GM23338 (cell line): ENCODE results near the gene BBOF1. TPM values are rescaled to one million over a fixed set of nuclear protein-coding genes. Genes with fewer than 3 reads are reported as not detected.

ENCODE experiments used
- ATAC-seq: fragments of 200-7000 bp; cut with Tn5 transposase; 3 replicates; pipeline ENCODE4 v1.9.1; 2020
- DNase-seq: peaks from one replicate; pipeline ENCODE4 v3.0.0-alpha.2; 2015; ENCODE audit warnings: low spot score
- H2AFZ ChIP-seq: fragments of 200-600 bp; sonication (generic); 2 replicates; pipeline ENCODE4 v1.8.0; 2016; ENCODE audit warnings: antibody characterized with exemption, mild to moderate bottlenecking, moderate library complexity
- H3F3A ChIP-seq: fragments of 200-600 bp; sonication (generic); replicated peaks from 2 replicates; pipeline ENCODE4 v1.8.0; 2017; ENCODE audit warnings: antibody characterized with exemption, mixed run types, low read depth
- H3K27ac ChIP-seq: fragments of 200-600 bp; sonication (generic); 2 replicates; pipeline ENCODE4 v1.6.1; 2016; ENCODE audit warnings: low read depth
- H3K27me3 ChIP-seq: fragments of 200-600 bp; sonication (generic); 2 replicates; pipeline ENCODE4 v1.8.0; 2016; ENCODE audit warnings: mild to moderate bottlenecking, mixed run types, moderate library complexity; ENCODE audit not compliant: insufficient read depth
- H3K36me3 ChIP-seq: fragments of 200-600 bp; sonication (generic); 2 replicates; pipeline ENCODE4 v1.8.0; 2016; ENCODE audit warnings: mild to moderate bottlenecking; ENCODE audit not compliant: insufficient read depth
- H3K4me1 ChIP-seq: fragments of 200-600 bp; sonication (generic); 2 replicates; pipeline ENCODE4 v1.8.0; 2016; ENCODE audit warnings: mild to moderate bottlenecking, moderate library complexity; ENCODE audit not compliant: insufficient read depth
- H3K4me2 ChIP-seq: fragments of 200-600 bp; sonication (generic); 2 replicates; pipeline ENCODE4 v1.7.1; 2017; ENCODE audit warnings: mixed run types
- H3K4me3 ChIP-seq: fragments of 200-600 bp; sonication (generic); 2 replicates; pipeline ENCODE4 v1.6.1; 2016; ENCODE audit warnings: mixed run types
- H3K79me2 ChIP-seq: fragments of 200-600 bp; sonication (generic); replicated peaks from 2 replicates; pipeline ENCODE4 v1.8.0; 2017; ENCODE audit warnings: mild to moderate bottlenecking; ENCODE audit not compliant: insufficient read depth
- H3K9me2 ChIP-seq: fragments of 200-600 bp; sonication (generic); 2 replicates; pipeline ENCODE4 v1.8.0; 2017; ENCODE audit not compliant: insufficient read depth
- H4K20me1 ChIP-seq: fragments of 200-600 bp; sonication (generic); replicated peaks from 2 replicates; pipeline ENCODE4 v1.8.0; 2017; ENCODE audit warnings: mild to moderate bottlenecking; ENCODE audit not compliant: insufficient read depth
- H3K27ac Mint-ChIP-seq: 2 replicates; pipeline ENCODE4 v1.8.0; 2020; ENCODE audit warnings: inconsistent platforms, mild to moderate bottlenecking, moderate library complexity, mixed read lengths
- H3K27me3 Mint-ChIP-seq: 3 replicates; pipeline ENCODE4 v1.8.0; 2022; ENCODE audit warnings: low read depth, mild to moderate bottlenecking, moderate library complexity, mixed read lengths, inconsistent platforms; ENCODE audit not compliant: insufficient read depth, poor library complexity
- H3K36me3 Mint-ChIP-seq: 3 replicates; pipeline ENCODE4 v1.8.0; 2021; ENCODE audit warnings: low read depth, mild to moderate bottlenecking, inconsistent platforms, moderate library complexity, mixed read lengths
- H3K4me1 Mint-ChIP-seq: 3 replicates; pipeline ENCODE4 v1.8.0; 2020; ENCODE audit warnings: mild to moderate bottlenecking, inconsistent platforms, mixed read lengths
- H3K4me3 Mint-ChIP-seq: 3 replicates; pipeline ENCODE4 v1.8.0; 2021; ENCODE audit warnings: moderate library complexity, mild to moderate bottlenecking, inconsistent platforms, mixed read lengths
- H3K9me3 Mint-ChIP-seq: 3 replicates; pipeline ENCODE4 v1.8.0; 2020; ENCODE audit warnings: moderate library complexity, mild to moderate bottlenecking, inconsistent platforms, mixed read lengths
- CREB1 ChIP-seq: fragments of 250-450 bp; sonication (Bioruptor Pico); IDR thresholded peaks from 2 replicates; pipeline ENCODE4 v1.5.0; 2020; ENCODE audit warnings: low read depth, mild to moderate bottlenecking, moderate library complexity
- NANOG ChIP-seq: IDR thresholded peaks from 2 replicates; pipeline ENCODE4 v1.6.1; 2016; ENCODE audit warnings: antibody characterized with exemption, borderline replicate concordance
- polyA plus RNA-seq: library from polyadenylated mRNA; unstranded; fragments of >200 nt; fragmentation: Nextera tagmentation; extraction: Ambion mirVana; gene quantifications from 2 replicates; pipeline ENCODE4 v1.2.1, GENCODE V29; 2016
- total RNA-seq: library from RNA; depleted of rRNA; stranded (reverse); fragments of >200 nt; shearing (Covaris generic); gene quantifications from 2 replicates; pipeline ENCODE4 v1.2.3, GENCODE V29; 2014
- TF ChIP-seq, protein P1 (sequence below): fragments of 250-450 bp; sonication (Bioruptor Pico); IDR thresholded peaks from 2 replicates; pipeline ENCODE4 v1.5.0; 2020; ENCODE audit warnings: mild to moderate bottlenecking, moderate library complexity
- TF ChIP-seq, protein P2 (sequence below), 2 experiments: fragments of 200-600 bp in 1 of 2; sonication (generic) in 1 of 2; conservative IDR thresholded peaks; 2 replicates each; pipeline versions ENCODE4 v1.5.1 to v1.6.1; 2016 to 2017; ENCODE audit warnings: antibody characterized with exemption in 2 of 2, low read depth in 2 of 2, mild to moderate bottlenecking in 2 of 2, moderate library complexity in 1 of 2
- TF ChIP-seq, protein P3 (sequence below): IDR thresholded peaks from one replicate; pipeline ENCODE4 v1.6.1; 2018; ENCODE audit warnings: antibody characterized with exemption; ENCODE audit not compliant: unreplicated experiment

The BBOF1 gene
- total and polyA plus RNA-seq, 2 experiments from 2014 or later: 0.24 to 0.53 TPM

DNA sequence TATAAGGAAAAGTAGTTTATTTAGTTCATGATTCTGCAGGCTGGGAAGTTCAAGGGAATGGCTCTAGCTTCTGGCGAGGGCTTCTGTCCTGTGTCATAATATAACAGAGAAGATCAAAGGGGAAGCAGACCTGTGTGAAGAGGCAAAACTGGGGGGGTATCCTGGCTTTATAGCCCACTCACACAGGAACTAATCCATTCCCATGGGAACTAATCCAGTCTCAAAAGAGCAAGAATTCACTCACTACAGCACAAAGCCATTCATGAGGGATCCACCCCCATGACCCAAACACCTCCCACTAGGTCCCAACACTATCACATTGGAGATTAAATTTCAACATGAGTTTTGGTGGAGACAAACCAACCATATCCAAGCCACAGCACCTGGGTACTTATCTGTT, 58.3 kb downstream of the BBOF1 start (continued):
- TF ChIP-seq, protein P1, sequence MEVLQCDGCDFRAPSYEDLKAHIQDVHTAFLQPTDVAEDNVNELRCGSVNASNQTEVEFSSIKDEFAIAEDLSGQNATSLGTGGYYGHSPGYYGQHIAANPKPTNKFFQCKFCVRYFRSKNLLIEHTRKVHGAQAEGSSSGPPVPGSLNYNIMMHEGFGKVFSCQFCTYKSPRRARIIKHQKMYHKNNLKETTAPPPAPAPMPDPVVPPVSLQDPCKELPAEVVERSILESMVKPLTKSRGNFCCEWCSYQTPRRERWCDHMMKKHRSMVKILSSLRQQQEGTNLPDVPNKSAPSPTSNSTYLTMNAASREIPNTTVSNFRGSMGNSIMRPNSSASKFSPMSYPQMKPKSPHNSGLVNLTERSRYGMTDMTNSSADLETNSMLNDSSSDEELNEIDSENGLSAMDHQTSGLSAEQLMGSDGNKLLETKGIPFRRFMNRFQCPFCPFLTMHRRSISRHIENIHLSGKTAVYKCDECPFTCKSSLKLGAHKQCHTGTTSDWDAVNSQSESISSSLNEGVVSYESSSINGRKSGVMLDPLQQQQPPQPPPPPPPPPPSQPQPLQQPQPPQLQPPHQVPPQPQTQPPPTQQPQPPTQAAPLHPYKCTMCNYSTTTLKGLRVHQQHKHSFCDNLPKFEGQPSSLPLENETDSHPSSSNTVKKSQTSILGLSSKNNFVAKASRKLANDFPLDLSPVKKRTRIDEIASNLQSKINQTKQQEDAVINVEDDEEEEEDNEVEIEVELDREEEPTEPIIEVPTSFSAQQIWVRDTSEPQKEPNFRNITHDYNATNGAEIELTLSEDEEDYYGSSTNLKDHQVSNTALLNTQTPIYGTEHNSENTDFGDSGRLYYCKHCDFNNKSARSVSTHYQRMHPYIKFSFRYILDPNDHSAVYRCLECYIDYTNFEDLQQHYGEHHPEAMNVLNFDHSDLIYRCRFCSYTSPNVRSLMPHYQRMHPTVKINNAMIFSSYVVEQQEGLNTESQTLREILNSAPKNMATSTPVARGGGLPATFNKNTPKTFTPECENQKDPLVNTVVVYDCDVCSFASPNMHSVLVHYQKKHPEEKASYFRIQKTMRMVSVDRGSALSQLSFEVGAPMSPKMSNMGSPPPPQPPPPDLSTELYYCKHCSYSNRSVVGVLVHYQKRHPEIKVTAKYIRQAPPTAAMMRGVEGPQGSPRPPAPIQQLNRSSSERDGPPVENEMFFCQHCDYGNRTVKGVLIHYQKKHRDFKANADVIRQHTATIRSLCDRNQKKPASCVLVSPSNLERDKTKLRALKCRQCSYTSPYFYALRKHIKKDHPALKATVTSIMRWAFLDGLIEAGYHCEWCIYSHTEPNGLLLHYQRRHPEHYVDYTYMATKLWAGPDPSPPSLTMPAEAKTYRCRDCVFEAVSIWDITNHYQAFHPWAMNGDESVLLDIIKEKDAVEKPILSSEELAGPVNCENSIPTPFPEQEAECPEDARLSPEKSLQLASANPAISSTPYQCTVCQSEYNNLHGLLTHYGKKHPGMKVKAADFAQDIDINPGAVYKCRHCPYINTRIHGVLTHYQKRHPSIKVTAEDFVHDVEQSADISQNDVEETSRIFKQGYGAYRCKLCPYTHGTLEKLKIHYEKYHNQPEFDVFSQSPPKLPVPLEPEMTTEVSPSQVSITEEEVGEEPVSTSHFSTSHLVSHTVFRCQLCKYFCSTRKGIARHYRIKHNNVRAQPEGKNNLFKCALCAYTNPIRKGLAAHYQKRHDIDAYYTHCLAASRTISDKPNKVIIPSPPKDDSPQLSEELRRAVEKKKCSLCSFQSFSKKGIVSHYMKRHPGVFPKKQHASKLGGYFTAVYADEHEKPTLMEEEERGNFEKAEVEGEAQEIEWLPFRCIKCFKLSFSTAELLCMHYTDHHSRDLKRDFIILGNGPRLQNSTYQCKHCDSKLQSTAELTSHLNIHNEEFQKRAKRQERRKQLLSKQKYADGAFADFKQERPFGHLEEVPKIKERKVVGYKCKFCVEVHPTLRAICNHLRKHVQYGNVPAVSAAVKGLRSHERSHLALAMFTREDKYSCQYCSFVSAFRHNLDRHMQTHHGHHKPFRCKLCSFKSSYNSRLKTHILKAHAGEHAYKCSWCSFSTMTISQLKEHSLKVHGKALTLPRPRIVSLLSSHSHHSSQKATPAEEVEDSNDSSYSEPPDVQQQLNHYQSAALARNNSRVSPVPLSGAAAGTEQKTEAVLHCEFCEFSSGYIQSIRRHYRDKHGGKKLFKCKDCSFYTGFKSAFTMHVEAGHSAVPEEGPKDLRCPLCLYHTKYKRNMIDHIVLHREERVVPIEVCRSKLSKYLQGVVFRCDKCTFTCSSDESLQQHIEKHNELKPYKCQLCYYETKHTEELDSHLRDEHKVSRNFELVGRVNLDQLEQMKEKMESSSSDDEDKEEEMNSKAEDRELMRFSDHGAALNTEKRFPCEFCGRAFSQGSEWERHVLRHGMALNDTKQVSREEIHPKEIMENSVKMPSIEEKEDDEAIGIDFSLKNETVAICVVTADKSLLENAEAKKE (CRISPR knock-in tag): no peak

DNA sequence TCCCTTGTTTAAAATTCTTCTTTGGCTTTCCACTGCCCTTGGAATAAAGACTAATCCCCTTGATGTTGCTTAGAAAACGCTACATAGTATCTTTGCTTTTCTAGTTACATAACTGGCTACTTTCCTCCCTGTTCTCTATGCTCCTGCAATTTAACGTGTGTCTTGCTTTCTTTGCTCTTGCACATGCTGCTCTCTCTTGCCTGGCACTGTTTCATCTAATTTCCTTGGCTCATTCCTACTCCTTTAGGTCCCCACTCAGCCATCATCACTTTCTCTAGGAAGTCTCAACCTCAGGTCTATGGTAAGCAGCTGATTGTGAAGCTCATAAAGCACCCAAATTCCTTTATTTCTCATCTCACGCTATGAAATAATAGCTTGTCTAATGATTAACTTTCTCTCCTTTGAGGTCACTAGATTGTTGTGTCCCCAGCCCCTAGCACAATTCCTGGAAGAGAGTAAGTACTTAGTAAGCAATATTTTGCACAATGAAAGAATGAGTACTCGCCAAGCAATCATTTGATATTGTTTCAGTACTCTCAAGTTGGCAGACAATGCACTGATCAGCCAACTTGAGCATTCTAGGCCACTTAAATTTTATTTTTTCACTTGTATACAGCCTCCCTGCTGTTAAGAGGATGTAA, 61.8 kb downstream of the BBOF1 start:
- no peaks in the 10 kb centered on the region for H3K9me3 Mint-ChIP-seq
- no peaks in the 10 kb centered on the region for H3K9me2 ChIP-seq
- no peak for TF ChIP-seq CREB1 (CRISPR knock-in tag)
- TF ChIP-seq, protein P2, sequence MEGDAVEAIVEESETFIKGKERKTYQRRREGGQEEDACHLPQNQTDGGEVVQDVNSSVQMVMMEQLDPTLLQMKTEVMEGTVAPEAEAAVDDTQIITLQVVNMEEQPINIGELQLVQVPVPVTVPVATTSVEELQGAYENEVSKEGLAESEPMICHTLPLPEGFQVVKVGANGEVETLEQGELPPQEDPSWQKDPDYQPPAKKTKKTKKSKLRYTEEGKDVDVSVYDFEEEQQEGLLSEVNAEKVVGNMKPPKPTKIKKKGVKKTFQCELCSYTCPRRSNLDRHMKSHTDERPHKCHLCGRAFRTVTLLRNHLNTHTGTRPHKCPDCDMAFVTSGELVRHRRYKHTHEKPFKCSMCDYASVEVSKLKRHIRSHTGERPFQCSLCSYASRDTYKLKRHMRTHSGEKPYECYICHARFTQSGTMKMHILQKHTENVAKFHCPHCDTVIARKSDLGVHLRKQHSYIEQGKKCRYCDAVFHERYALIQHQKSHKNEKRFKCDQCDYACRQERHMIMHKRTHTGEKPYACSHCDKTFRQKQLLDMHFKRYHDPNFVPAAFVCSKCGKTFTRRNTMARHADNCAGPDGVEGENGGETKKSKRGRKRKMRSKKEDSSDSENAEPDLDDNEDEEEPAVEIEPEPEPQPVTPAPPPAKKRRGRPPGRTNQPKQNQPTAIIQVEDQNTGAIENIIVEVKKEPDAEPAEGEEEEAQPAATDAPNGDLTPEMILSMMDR (conservative IDR thresholded peaks at IDR 0.05; ENCODE audit: low read depth in 2 of 2): no peak
- no peak for TF ChIP-seq NANOG
- TF ChIP-seq, protein P3, sequence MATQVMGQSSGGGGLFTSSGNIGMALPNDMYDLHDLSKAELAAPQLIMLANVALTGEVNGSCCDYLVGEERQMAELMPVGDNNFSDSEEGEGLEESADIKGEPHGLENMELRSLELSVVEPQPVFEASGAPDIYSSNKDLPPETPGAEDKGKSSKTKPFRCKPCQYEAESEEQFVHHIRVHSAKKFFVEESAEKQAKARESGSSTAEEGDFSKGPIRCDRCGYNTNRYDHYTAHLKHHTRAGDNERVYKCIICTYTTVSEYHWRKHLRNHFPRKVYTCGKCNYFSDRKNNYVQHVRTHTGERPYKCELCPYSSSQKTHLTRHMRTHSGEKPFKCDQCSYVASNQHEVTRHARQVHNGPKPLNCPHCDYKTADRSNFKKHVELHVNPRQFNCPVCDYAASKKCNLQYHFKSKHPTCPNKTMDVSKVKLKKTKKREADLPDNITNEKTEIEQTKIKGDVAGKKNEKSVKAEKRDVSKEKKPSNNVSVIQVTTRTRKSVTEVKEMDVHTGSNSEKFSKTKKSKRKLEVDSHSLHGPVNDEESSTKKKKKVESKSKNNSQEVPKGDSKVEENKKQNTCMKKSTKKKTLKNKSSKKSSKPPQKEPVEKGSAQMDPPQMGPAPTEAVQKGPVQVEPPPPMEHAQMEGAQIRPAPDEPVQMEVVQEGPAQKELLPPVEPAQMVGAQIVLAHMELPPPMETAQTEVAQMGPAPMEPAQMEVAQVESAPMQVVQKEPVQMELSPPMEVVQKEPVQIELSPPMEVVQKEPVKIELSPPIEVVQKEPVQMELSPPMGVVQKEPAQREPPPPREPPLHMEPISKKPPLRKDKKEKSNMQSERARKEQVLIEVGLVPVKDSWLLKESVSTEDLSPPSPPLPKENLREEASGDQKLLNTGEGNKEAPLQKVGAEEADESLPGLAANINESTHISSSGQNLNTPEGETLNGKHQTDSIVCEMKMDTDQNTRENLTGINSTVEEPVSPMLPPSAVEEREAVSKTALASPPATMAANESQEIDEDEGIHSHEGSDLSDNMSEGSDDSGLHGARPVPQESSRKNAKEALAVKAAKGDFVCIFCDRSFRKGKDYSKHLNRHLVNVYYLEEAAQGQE: no peak

More for the DNA sequence above, 61.8 kb downstream of the BBOF1 start:
- Mint-ChIP-seq H3K4me3 (no peak overlapping the region), H3K4me1 (peaks cover 10% of the 10 kb centered on the region), H3K27ac (no peak overlapping the region), H3K27me3 (peaks cover 1% of the 10 kb centered on the region), H3K36me3 (no peaks in the 10 kb centered on the region)
- H3K79me2 ChIP-seq: peaks cover 18% of the 10 kb centered on the region
- H3K4me1 ChIP-seq: peaks cover 7% of the 10 kb centered on the region
- no peak overlapping the region for H3K4me2 ChIP-seq
- H3K27ac ChIP-seq: no peak overlapping the region
- H3F3A ChIP-seq: no peaks in the 10 kb centered on the region
- no peak overlapping the region for H3K4me3 ChIP-seq
- H2AFZ ChIP-seq: no peak overlapping the region
- ATAC-seq (no peak), DNase-seq (no peak)
- no peaks in the 10 kb centered on the region for H3K36me3 ChIP-seq
- H3K27me3 ChIP-seq: no peaks in the 10 kb centered on the region
- no peaks in the 10 kb centered on the region for H4K20me1 ChIP-seq
